ENCODE results near the gene TRAPPC1.
"Not testable (repeated sequence)": the region's sequence is repeated elsewhere in the genome, so short reads cannot be mapped to it uniquely, and the experiment has no call there.

The TRAPPC1 gene

DNA sequence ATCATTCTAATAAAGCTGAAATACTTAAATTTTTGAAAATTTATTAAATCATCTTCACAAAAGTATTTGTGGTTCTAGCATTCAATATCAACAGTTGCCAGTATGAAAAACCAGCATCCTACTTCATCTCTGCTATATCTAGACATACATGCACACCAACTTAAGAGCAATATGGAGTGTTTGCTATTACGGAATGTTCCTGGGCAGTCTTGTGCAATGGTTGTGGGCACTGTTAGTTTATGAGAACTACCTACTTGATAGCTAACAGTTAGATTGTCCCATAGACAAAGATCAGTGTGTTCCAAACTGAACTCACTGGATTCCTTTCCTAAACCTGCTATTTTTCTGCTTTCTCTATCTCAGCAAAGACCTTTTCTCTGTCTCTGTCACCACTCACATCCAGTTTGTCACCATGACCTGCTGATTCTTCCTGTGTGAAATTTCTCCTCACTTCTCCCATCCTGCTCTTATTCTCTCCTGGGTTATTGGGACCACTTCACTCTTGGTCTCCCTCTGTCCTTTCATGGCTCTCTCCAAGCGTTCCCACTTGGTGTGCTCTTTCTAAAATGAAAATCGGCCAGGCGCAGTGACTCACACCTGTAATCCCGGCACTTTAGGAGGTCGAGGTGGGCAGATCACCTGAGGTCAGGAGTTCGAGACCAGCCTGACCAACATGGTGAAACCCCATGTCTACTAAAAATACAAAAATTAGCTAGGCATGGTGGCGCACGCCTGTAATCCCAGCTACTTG lies 27.9 kb upstream of the TRAPPC1 start:
- peaks cover 3% of the 10 kb centered on the region for H3K27me3 ChIP-seq (replicated peaks; ENCODE audit: control insufficient read depth, insufficient read depth, low read length, poor library complexity, severe bottlenecking)
- no peak overlapping the region for H3K4me3 ChIP-seq (ENCODE audit: insufficient read depth, low read depth, low read length, poor library complexity, severe bottlenecking)
- no peaks in the 10 kb centered on the region for H3K9me3 ChIP-seq (ENCODE audit: control insufficient read depth, low read length)
- H3K36me3 ChIP-seq (ENCODE audit: control insufficient read depth, insufficient read depth, low read length): no peaks in the 10 kb centered on the region
- no peak overlapping the region for H3K27ac ChIP-seq (ENCODE audit: insufficient read depth, low read length, poor library complexity, severe bottlenecking)
- no peaks in the 10 kb centered on the region for H3K4me1 ChIP-seq (ENCODE audit: control insufficient read depth, insufficient read depth, low read length, poor library complexity, severe bottlenecking)
- DNase-seq: no peak

DNA sequence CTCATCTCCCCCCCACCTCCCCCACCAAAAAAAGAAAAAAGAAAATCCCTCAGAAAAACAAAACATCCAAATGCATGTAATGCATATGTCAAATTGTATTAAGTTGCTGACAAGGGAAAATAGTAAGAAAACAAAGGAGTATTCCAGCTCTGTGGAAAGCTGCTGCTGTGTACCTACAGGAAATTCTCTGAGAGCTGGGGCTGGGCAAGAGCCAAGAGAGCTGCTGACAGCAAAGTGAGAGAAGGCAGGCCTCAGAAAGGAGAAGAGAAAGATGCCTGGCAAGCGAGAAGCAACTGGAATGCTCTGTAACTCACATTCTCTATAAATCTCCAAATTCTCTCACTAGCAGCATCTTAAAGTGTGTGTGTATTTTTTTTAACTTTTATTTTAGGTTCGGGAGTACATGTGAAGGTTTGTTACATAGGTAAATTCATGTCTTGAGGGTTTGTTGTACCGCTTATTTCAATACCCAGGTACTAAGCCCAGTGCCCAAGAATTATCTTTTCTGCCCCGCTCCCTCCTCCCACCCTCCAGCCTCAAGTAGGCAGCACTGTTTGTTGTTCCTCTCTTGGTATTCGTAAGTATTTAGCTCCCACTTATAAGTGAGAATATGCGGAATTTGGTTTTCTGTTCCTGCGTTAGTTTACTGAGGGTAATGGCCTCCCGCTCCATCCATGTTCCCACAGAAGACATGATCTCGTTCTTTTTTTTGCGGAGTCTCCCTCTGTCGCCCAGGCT lies 24.7 kb upstream of the TRAPPC1 start:
- H3K36me3 ChIP-seq (ENCODE audit: control insufficient read depth, insufficient read depth, low read length): no peaks in the 10 kb centered on the region
- no peaks in the 10 kb centered on the region for H3K4me1 ChIP-seq (ENCODE audit: control insufficient read depth, insufficient read depth, low read length, poor library complexity, severe bottlenecking)
- DNase-seq: no peak
- peaks cover 3% of the 10 kb centered on the region for H3K27me3 ChIP-seq (replicated peaks; ENCODE audit: control insufficient read depth, insufficient read depth, low read length, poor library complexity, severe bottlenecking)
- H3K27ac ChIP-seq (ENCODE audit: insufficient read depth, low read length, poor library complexity, severe bottlenecking): no peak overlapping the region
- H3K4me3 ChIP-seq (ENCODE audit: insufficient read depth, low read depth, low read length, poor library complexity, severe bottlenecking): no peak overlapping the region
- no peaks in the 10 kb centered on the region for H3K9me3 ChIP-seq (ENCODE audit: control insufficient read depth, low read length)

- Histone ChIP-seq H3K27ac (ENCODE audit: insufficient read depth, low read length, poor library complexity, severe bottlenecking) (no peak overlapping the region), H3K4me3 (ENCODE audit: insufficient read depth, low read depth, low read length, poor library complexity, severe bottlenecking) (no peak overlapping the region), H3K9me3 (ENCODE audit: control insufficient read depth, low read length) (no peaks in the 10 kb centered on the region), H3K36me3 (ENCODE audit: control insufficient read depth, insufficient read depth, low read length) (no peaks in the 10 kb centered on the region), H3K4me1 (ENCODE audit: control insufficient read depth, insufficient read depth, low read length, poor library complexity, severe bottlenecking) (no peaks in the 10 kb centered on the region), H3K27me3 (replicated peaks; ENCODE audit: control insufficient read depth, insufficient read depth, low read length, poor library complexity, severe bottlenecking) (no peaks in the 10 kb centered on the region)
- DNase-seq: no peak
Observed at GRCh38 chr17:7955414-7956227, 23.9 kb upstream of the TRAPPC1 start.

GRCh38 chr17:7953266-7953665 lies 21.5 kb upstream of the TRAPPC1 start:
- not testable (repeated sequence) for H3K4me1 ChIP-seq (ENCODE audit: control insufficient read depth, insufficient read depth, low read length, poor library complexity, severe bottlenecking); H3K9me3 ChIP-seq (ENCODE audit: control insufficient read depth, low read length); H3K4me3 ChIP-seq (ENCODE audit: insufficient read depth, low read depth, low read length, poor library complexity, severe bottlenecking); H3K27ac ChIP-seq (ENCODE audit: insufficient read depth, low read length, poor library complexity, severe bottlenecking); DNase-seq; H3K27me3 ChIP-seq (replicated peaks; ENCODE audit: control insufficient read depth, insufficient read depth, low read length, poor library complexity, severe bottlenecking); H3K36me3 ChIP-seq (ENCODE audit: control insufficient read depth, insufficient read depth, low read length)

GRCh38 chr17:7951143-7951792 lies 19.5 kb upstream of the TRAPPC1 start:
- Histone ChIP-seq H3K27me3 (replicated peaks; ENCODE audit: control insufficient read depth, insufficient read depth, low read length, poor library complexity, severe bottlenecking) (no peaks in the 10 kb centered on the region), H3K4me1 (ENCODE audit: control insufficient read depth, insufficient read depth, low read length, poor library complexity, severe bottlenecking) (no peaks in the 10 kb centered on the region), H3K36me3 (ENCODE audit: control insufficient read depth, insufficient read depth, low read length) (peaks cover 21% of the 10 kb centered on the region), H3K9me3 (ENCODE audit: control insufficient read depth, low read length) (no peaks in the 10 kb centered on the region), H3K27ac (ENCODE audit: insufficient read depth, low read length, poor library complexity, severe bottlenecking) (no peak overlapping the region), H3K4me3 (ENCODE audit: insufficient read depth, low read depth, low read length, poor library complexity, severe bottlenecking) (no peak overlapping the region)
- no peak for DNase-seq

GRCh38 chr17:7950578-7950977 lies 18.8 kb upstream of the TRAPPC1 start:
- Histone ChIP-seq H3K9me3 (ENCODE audit: control insufficient read depth, low read length) (no peaks in the 10 kb centered on the region), H3K36me3 (ENCODE audit: control insufficient read depth, insufficient read depth, low read length) (peaks cover 28% of the 10 kb centered on the region), H3K4me1 (ENCODE audit: control insufficient read depth, insufficient read depth, low read length, poor library complexity, severe bottlenecking) (no peaks in the 10 kb centered on the region), H3K4me3 (ENCODE audit: insufficient read depth, low read depth, low read length, poor library complexity, severe bottlenecking) (no peak overlapping the region), H3K27ac (ENCODE audit: insufficient read depth, low read length, poor library complexity, severe bottlenecking) (no peak overlapping the region), H3K27me3 (replicated peaks; ENCODE audit: control insufficient read depth, insufficient read depth, low read length, poor library complexity, severe bottlenecking) (no peaks in the 10 kb centered on the region)
- DNase-seq: no peak

DNA sequence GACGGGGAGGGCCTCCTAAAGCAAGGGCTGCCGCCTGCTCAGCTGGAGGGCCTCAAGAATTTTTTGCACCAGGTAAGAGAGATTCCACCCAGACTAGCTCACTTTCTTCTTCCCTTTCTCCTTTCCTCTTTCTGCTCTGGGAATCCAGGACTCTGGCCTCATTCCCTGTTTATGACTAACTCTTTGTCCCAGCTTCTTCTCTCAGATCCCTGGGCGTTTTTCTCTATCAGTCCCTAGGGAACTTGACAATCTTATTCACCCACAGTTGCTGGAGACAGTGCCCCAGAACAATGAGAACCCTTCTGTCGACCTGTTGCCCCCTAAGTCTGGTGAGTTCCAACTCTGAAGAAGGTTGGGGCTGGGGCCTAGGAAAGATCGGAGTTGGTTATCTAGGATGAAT lies 15.9 kb upstream of the TRAPPC1 start:
- Histone ChIP-seq H3K4me1 (ENCODE audit: control insufficient read depth, insufficient read depth, low read length, poor library complexity, severe bottlenecking) (no peaks in the 10 kb centered on the region), H3K4me3 (ENCODE audit: insufficient read depth, low read depth, low read length, poor library complexity, severe bottlenecking) (no peak overlapping the region), H3K27me3 (replicated peaks; ENCODE audit: control insufficient read depth, insufficient read depth, low read length, poor library complexity, severe bottlenecking) (no peaks in the 10 kb centered on the region), H3K9me3 (ENCODE audit: control insufficient read depth, low read length) (no peaks in the 10 kb centered on the region), H3K27ac (ENCODE audit: insufficient read depth, low read length, poor library complexity, severe bottlenecking) (no peak overlapping the region), H3K36me3 (ENCODE audit: control insufficient read depth, insufficient read depth, low read length) (peaks cover 53% of the 10 kb centered on the region)
- no peak for DNase-seq

- no peak overlapping the region for H3K4me3 ChIP-seq (ENCODE audit: insufficient read depth, low read depth, low read length, poor library complexity, severe bottlenecking)
- no peaks in the 10 kb centered on the region for H3K27me3 ChIP-seq (replicated peaks; ENCODE audit: control insufficient read depth, insufficient read depth, low read length, poor library complexity, severe bottlenecking)
- H3K4me1 ChIP-seq (ENCODE audit: control insufficient read depth, insufficient read depth, low read length, poor library complexity, severe bottlenecking): no peaks in the 10 kb centered on the region
- DNase-seq: no peak
- H3K36me3 ChIP-seq (ENCODE audit: control insufficient read depth, insufficient read depth, low read length): peaks cover 53% of the 10 kb centered on the region
- no peak overlapping the region for H3K27ac ChIP-seq (ENCODE audit: insufficient read depth, low read length, poor library complexity, severe bottlenecking)
- H3K9me3 ChIP-seq (ENCODE audit: control insufficient read depth, low read length): no peaks in the 10 kb centered on the region
Observed at GRCh38 chr17:7946441-7946840, 14.7 kb upstream of the TRAPPC1 start.

GRCh38 chr17:7945651-7946050 lies 13.9 kb upstream of the TRAPPC1 start:
- Histone ChIP-seq H3K27ac (ENCODE audit: insufficient read depth, low read length, poor library complexity, severe bottlenecking) (no peak overlapping the region), H3K4me3 (ENCODE audit: insufficient read depth, low read depth, low read length, poor library complexity, severe bottlenecking) (no peak overlapping the region), H3K36me3 (ENCODE audit: control insufficient read depth, insufficient read depth, low read length) (peaks cover 53% of the 10 kb centered on the region), H3K9me3 (ENCODE audit: control insufficient read depth, low read length) (no peaks in the 10 kb centered on the region), H3K4me1 (ENCODE audit: control insufficient read depth, insufficient read depth, low read length, poor library complexity, severe bottlenecking) (no peaks in the 10 kb centered on the region), H3K27me3 (replicated peaks; ENCODE audit: control insufficient read depth, insufficient read depth, low read length, poor library complexity, severe bottlenecking) (no peaks in the 10 kb centered on the region)
- no peak for DNase-seq
